ENCODE measurements around the gene B3GNT9. TPM values are rescaled to one million over a fixed set of nuclear protein-coding genes. Genes with fewer than 3 reads are reported as not detected.

B3GNT9 gene
- total RNA-seq, 1 donor from 2014 or later = 13.9 TPM

GRCh38 chr16:67187175-67187890, 36.5 kb upstream of the B3GNT9 start:
- intact Hi-C loops (cut with DNase I) = no loop called here

GRCh38 chr16:67186550-67186950, 35.8 kb upstream of the B3GNT9 start:
- DNase-seq (ENCODE audit: low spot score) (no peak), ATAC-seq (no peak)
- intact Hi-C loops (cut with DNase I) = no loop called here

More at GRCh38 chr16:67187175-67187890, 36.5 kb upstream of the B3GNT9 start:
- ATAC-seq = no peak
- DNase-seq (ENCODE audit: low spot score) = no peak

- no peak for ATAC-seq
- no peak for DNase-seq (ENCODE audit: low spot score)
- intact Hi-C loops (cut with DNase I) = no loop called here
Observed at GRCh38 chr16:67185651-67186134, 34.9 kb upstream of the B3GNT9 start.

DNA sequence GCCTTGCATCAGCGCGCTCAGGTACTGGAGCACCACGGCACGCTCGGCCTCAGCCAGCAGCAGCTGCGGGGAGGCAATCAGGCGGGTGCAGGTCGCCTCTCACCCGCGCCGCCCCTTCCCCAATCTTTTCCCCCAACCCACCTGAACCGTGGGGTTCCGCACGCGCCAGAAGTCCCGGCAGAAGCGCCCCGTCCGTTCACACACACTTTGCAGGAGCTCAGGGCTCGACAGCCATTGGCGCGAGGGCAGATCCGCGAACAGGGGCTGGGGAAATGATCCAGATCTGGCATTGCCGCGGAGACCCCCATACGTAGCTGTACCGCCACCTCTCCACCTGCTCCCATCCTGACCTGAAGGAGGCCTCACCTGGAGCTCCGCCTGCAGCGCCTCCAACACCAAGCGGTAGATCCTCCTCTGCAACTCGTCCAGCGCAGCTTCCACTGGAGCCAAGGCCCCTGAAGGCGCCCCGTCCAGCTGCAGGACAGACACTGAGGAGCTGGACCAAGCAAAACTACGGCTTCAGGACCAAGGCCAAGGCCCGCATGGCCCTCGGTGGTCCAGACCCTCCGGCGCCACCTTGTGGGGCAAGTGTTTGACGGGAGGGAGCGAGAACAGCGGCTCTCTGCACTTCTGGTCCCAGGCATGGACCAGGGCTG, 34.3 kb upstream of the B3GNT9 start:
- DNase-seq (ENCODE audit: low spot score) (peak; percentile 97), ATAC-seq (peak; percentile 65)
- intact Hi-C loops (cut with DNase I) = no loop called here

GRCh38 chr16:67184453-67184994, 33.7 kb upstream of the B3GNT9 start:
- ATAC-seq (no peak), DNase-seq (ENCODE audit: low spot score) (no peak)
- intact Hi-C loops (cut with DNase I) = no loop called here

DNA sequence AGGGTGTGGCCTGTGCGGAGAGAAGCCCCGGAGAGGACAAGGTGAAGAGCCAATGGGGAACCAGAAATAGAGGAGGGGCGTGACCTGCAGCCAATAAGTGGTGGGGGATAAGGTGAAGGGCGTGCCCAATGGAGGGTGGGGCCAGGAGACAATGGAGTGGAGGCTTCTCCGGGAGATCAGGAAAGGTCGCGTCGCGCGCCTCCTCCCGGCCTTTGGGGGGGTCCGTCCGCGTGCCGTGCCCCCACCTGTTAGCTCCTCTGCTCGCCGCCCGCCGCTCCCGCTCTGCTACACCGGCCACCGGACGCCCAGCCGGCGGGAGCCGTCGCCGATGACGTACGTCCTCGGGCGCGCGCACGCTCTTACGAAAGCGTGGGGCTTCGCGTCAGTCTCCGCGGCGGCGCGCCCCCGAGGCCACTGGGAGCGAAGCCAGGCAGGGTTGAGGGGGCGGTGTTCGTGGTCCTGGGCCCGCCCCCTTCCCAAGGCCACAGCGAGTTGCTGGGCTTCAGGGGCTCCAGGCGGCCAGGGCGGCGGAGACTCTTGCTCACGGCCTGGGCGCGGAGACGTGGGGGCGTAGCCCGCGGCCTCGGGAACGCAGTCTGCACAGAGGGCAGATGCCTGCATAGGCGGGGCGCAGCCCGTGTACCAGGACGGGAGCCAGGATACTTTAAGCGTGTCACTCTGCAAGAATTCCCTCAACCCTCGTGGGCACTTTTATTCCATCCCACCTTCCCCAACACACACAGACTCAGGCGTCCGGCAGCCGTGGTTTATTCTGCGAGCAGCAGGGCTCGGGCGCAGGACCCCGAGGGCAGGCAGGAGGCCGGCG, 33.0 kb upstream of the B3GNT9 start, which contains the start of gene MATCAP1:
MATCAP1 (minus strand) TSS at position 337 of the 826 bp plus-strand sequence. CDS start 3,353 bp downstream, outside the sequence.
- DNase-seq (ENCODE audit: low spot score) = peak; percentile 95
- peak; percentile 93 for ATAC-seq
- intact Hi-C loops (cut with DNase I) = no loop called here

GRCh38 chr16:67183284-67183626, 32.5 kb upstream of the B3GNT9 start:
- no peak for ATAC-seq
- intact Hi-C loops (cut with DNase I) = no loop called here
- DNase-seq (ENCODE audit: low spot score) = no peak

DNA sequence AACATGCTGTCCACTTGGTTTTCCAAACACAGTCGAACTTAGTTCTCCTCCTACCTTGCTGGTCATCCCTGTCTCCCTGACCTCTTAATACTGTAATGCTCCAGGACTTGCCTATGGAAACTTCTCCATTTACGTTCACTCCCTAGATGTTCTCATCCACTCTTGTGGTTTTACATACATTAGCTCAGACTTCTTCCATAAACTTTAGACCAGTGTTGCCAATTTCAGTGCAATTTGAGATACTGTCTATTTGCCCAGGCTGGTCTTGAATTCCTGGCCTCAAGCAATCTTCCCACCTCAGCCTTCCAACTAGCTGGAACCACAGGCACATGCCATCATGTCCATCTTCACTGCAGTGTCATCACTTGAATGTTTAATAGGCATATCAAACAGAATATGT, 31.5 kb upstream of the B3GNT9 start:
- ATAC-seq (no peak), DNase-seq (ENCODE audit: low spot score) (no peak)
- intact Hi-C loops (cut with DNase I) = no loop called here

- ATAC-seq (no peak), DNase-seq (ENCODE audit: low spot score) (no peak)
- intact Hi-C loops (cut with DNase I) = no loop called here
Observed at GRCh38 chr16:67181346-67181745, 30.5 kb upstream of the B3GNT9 start.

DNA sequence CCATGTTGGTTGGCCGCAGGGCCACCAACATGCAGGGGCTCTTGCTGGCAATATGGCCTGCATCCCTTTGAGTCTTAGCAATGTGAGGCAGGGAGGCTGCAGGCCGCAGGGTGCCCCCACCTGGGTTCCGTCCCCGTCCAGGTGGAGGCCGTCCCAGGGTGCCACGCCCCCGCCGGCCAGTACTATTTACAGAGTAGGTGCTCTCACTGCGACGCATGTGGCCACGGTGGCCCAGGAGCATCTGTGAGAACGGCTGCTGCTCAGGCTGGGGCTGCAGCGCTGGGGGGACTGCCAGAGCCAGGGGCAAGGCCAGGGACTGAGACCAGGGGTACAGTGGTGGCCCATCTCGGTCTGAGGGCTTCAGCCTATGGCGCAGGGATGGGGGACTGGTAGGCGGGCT, 29.4 kb upstream of the B3GNT9 start:
- no peak for ATAC-seq
- no peak for DNase-seq (ENCODE audit: low spot score)
- intact Hi-C loops (cut with DNase I) = no loop called here

DNA sequence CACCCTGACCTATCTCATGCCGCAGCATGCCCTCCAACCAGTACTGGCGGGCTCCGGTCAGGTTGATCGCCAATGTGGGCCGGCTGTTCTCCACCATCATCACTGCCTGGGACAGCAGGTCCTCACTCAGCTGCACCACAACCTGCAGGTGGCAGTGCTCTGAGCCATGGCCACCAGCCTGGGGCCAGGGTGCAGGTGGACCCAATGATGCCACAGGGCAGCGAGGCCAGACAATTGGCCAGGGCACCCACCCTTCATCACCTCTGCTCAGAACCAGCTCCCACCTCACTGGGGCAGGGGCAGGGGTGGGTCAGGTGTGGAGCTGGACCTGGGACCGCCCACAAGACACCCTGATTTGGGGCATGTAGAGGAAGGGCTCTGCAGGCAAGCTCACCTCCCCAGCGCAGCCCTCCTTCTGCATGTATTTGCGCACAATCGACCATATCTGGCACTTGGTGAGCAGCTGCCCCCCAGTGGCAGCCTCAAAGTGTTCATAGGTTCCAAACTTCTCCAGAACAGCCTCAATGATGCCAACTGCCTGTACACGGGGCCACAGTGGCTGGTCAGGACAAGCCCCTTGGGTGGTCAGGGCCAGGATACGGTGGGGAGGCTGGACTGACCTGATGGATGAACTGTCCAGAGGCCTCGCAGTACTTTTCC, 28.8 kb upstream of the B3GNT9 start:
- intact Hi-C loops (cut with DNase I) = no loop called here
- DNase-seq (ENCODE audit: low spot score) (no peak), ATAC-seq (no peak)

DNA sequence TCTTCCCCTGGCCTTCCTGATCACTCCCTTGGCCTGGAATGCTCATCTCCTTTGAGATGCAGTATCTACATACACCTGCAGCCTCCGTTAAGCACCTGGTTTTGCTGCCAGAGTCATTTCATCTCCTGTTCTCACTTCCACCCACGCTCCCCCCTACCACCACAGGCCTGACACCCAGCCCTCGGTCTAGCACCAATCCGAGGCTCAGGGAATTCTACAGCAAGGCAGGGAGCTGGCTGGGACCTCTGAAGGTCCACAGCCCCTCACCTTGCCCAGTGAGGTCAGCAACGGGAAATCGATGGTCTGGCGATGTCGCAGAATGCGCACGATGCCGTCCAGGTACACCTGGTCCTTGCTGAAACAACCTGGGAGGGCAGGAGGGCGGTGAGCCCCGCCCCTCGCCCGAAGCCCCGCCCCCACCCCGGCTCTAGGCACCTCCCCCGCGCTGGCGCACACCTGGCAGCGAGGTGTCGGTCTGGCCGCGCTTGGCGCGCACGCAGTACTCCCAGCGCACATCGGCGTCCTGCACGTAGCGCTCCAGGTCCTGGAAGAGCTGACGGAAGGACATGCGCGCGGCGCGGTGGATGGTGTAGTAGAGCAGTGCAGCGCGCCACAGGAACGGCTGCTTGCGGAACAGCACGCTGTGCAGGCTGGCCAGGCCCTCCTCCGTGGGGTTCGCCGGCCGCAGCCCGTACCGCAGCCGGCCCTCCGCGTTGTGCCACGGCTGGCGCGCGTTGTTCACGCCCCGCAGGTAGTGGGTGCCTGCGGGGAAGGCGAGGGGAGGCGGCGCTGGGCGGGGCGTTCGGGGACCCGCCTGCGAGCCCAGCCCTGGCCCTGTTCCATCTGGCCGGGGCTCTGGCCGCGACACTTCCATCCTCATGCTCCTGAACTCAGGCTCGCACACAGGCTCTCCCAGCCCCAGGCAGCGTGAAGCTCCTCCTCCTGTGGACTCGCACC, 27.2 kb upstream of the B3GNT9 start:
- DNase-seq (ENCODE audit: low spot score) (no peak), ATAC-seq (no peak)
- intact Hi-C loops (cut with DNase I) = no loop called here

DNA sequence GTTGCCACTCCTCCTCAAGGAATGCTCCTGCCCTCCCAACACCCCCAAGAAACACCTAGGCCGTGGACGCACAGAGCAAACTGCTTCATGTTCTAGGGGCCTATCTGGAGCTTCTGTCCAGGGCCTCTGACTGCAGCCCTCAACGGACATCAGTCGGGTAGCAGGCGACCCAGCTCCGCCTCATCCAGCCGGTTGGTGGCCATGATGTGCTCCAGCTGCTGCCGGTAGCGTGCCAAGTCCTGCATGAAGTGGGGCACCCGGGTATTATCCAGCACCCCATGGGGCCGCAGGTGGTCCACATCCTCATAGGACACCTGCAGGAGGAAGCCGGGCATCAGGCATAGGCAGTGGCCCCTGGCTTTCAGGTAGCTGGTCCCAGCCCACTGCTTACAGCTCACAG, 25.9 kb upstream of the B3GNT9 start:
- ATAC-seq = no peak
- DNase-seq (ENCODE audit: low spot score) = no peak
- intact Hi-C loops (cut with DNase I) = no loop called here

DNA sequence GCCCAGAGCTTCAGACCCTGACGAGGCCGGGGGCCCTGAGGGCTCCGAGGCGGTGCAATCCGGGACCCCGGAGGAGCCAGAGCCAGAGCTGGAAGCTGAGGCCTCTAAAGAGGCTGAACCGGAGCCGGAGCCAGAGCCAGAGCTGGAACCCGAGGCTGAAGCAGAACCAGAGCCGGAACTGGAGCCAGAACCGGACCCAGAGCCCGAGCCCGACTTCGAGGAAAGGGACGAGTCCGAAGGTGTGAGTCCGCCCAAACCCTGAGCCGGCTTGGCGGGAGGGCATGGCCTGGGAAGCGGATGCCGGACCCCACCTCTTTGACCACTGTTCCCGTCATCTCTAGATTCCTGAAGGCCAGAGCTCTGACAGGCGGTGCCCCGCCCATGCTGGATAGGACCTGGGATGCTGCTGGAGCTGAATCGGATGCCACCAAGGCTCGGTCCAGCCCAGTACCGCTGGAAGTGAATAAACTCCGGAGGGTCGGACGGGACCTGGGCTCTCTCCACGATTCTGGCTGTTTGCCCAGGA, 24.0 kb upstream of the B3GNT9 start:
- intact Hi-C loops (cut with DNase I) = no loop called here
- ATAC-seq = no peak
- DNase-seq (ENCODE audit: low spot score) = no peak

DNA sequence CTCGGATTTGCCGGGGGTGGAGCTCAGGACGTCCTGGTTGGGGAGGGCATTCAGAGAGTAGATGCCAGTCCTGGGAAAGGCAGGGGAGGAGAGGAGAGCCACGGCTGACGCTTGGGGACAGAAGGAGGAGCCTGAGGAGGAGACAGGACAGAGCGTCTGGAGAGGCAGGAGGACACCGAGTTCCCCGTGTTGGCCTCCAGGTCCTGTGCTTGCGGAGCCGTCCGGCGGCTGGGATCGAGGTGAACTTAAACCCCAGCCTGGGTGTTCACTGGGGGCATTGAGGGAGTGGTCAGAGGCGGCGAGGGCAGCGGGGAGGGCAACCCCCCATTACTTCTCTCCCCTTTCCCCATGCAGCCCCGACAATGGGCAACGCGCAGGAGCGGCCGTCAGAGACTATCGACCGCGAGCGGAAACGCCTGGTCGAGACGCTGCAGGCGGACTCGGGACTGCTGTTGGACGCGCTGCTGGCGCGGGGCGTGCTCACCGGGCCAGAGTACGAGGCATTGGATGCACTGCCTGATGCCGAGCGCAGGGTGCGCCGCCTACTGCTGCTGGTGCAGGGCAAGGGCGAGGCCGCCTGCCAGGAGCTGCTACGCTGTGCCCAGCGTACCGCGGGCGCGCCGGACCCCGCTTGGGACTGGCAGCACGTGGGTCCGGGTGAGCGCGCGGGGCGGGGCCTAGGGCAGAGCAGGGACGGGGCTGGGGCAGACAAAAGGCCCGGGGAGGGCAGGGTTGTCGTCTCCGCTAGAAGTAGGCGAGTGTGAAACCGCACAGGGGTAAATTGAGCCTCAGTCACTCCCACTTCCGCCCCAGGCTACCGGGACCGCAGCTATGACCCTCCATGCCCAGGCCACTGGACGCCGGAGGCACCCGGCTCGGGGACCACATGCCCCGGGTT, 23.3 kb upstream of the B3GNT9 start:
- ATAC-seq (peak; percentile 69), DNase-seq (ENCODE audit: low spot score) (peak; percentile 86)
- intact Hi-C loops (cut with DNase I) = no loop called here

GRCh38 chr16:67173323-67173722, 22.5 kb upstream of the B3GNT9 start:
- ATAC-seq = no peak
- no peak for DNase-seq (ENCODE audit: low spot score)
- intact Hi-C loops (cut with DNase I) = no loop called here

Measured in sciatic nerve (tissue), 2 donors.